H1 (cell line): ENCODE results near the gene ELAPOR1. TPM values are rescaled to one million over a fixed set of nuclear protein-coding genes. Genes with fewer than 3 reads are reported as not detected.

Experiments used
- ASH2L ChIP-seq: fragments of 200-600, 300-600 bp; sonication (generic); IDR thresholded peaks from one replicate; pipeline ENCODE4 v1.7.1; 2017; ENCODE audit warnings: low read length
- BACH1 ChIP-seq: IDR thresholded peaks from 2 replicates; pipeline ENCODE4 v1.6.1; 2012; ENCODE audit warnings: low read length, improper control_type of control experiment
- BRCA1 ChIP-seq: IDR thresholded peaks from 2 replicates; pipeline ENCODE4 v1.6.1; 2012; ENCODE audit warnings: low read depth, low read length, improper control_type of control experiment
- JUND ChIP-seq: IDR thresholded peaks from 2 replicates; pipeline ENCODE4 v1.6.1; 2011; ENCODE audit warnings: mild to moderate bottlenecking, improper control_type of control experiment, low read length
- KDM1A ChIP-seq: fragments of 200-600, 300-600 bp; sonication (generic); IDR thresholded peaks from 2 replicates; pipeline ENCODE4 v1.7.1; 2016; ENCODE audit warnings: mild to moderate bottlenecking, low read length, borderline replicate concordance
- KDM5A ChIP-seq: fragments of 200-600 bp; IDR thresholded peaks from 2 replicates; pipeline ENCODE4 v1.7.1; 2012; ENCODE audit warnings: mild to moderate bottlenecking, low read length, inconsistent platforms, mixed read lengths
- SUZ12 ChIP-seq: fragments of 200-600 bp; sonication (generic); IDR thresholded peaks from 2 replicates; pipeline ENCODE4 v1.6.1; 2012; ENCODE audit warnings: mild to moderate bottlenecking, inconsistent platforms, low read length, moderate library complexity, mixed read lengths
- YY1 ChIP-seq: IDR thresholded peaks from 2 replicates; pipeline ENCODE4 v1.6.1; 2011; ENCODE audit warnings: low read depth, mild to moderate bottlenecking, low read length
- polyA plus RNA-seq, 7 experiments: library from polyadenylated mRNA; depleted of rRNA in 3 of 7; stranded (reverse) in 5 of 7; unstranded in 2 of 7; fragments of >200 nt in 5 of 7; fragments of 200-250 nt in 2 of 7; gene quantifications; 1 replicate in 5 of 7; 2 replicates in 1 of 7; 4 replicates in 1 of 7; pipeline versions ENCODE4 v1.2.1 to v1.2.3, GENCODE V29; 2011 to 2013; ENCODE audit warnings: missing spikeins in 2 of 7, mixed read lengths in 2 of 7
- total RNA-seq: library from RNA; stranded (reverse); fragmentation: NEBNext Ultra II Directional; extraction: Animal tissue kit (Norgen Biotek cat#: 25700); gene quantifications from 2 replicates; pipeline ENCODE4 v1.2.1, GENCODE V29; 2021
- TF ChIP-seq, protein P1 (sequence below): fragments of 300-600 bp; sonication (generic); IDR thresholded peaks from 2 replicates; pipeline ENCODE4 v1.7.1; 2012; ENCODE audit warnings: low read length, moderate library complexity, mild to moderate bottlenecking, inconsistent platforms; ENCODE audit not compliant: insufficient replicate concordance

The ELAPOR1 gene
- total and polyA plus RNA-seq, 2 of the 8 experiments (the other 6 are each of a cell fraction or from before 2014, with no cell fraction given): 1.2 to 2.5 TPM

GRCh38 chr1:109075531-109076490 lies 38.1 kb upstream of the ELAPOR1 start, which contains the start of gene TAF13 (continued):
- TF ChIP-seq, protein P1, sequence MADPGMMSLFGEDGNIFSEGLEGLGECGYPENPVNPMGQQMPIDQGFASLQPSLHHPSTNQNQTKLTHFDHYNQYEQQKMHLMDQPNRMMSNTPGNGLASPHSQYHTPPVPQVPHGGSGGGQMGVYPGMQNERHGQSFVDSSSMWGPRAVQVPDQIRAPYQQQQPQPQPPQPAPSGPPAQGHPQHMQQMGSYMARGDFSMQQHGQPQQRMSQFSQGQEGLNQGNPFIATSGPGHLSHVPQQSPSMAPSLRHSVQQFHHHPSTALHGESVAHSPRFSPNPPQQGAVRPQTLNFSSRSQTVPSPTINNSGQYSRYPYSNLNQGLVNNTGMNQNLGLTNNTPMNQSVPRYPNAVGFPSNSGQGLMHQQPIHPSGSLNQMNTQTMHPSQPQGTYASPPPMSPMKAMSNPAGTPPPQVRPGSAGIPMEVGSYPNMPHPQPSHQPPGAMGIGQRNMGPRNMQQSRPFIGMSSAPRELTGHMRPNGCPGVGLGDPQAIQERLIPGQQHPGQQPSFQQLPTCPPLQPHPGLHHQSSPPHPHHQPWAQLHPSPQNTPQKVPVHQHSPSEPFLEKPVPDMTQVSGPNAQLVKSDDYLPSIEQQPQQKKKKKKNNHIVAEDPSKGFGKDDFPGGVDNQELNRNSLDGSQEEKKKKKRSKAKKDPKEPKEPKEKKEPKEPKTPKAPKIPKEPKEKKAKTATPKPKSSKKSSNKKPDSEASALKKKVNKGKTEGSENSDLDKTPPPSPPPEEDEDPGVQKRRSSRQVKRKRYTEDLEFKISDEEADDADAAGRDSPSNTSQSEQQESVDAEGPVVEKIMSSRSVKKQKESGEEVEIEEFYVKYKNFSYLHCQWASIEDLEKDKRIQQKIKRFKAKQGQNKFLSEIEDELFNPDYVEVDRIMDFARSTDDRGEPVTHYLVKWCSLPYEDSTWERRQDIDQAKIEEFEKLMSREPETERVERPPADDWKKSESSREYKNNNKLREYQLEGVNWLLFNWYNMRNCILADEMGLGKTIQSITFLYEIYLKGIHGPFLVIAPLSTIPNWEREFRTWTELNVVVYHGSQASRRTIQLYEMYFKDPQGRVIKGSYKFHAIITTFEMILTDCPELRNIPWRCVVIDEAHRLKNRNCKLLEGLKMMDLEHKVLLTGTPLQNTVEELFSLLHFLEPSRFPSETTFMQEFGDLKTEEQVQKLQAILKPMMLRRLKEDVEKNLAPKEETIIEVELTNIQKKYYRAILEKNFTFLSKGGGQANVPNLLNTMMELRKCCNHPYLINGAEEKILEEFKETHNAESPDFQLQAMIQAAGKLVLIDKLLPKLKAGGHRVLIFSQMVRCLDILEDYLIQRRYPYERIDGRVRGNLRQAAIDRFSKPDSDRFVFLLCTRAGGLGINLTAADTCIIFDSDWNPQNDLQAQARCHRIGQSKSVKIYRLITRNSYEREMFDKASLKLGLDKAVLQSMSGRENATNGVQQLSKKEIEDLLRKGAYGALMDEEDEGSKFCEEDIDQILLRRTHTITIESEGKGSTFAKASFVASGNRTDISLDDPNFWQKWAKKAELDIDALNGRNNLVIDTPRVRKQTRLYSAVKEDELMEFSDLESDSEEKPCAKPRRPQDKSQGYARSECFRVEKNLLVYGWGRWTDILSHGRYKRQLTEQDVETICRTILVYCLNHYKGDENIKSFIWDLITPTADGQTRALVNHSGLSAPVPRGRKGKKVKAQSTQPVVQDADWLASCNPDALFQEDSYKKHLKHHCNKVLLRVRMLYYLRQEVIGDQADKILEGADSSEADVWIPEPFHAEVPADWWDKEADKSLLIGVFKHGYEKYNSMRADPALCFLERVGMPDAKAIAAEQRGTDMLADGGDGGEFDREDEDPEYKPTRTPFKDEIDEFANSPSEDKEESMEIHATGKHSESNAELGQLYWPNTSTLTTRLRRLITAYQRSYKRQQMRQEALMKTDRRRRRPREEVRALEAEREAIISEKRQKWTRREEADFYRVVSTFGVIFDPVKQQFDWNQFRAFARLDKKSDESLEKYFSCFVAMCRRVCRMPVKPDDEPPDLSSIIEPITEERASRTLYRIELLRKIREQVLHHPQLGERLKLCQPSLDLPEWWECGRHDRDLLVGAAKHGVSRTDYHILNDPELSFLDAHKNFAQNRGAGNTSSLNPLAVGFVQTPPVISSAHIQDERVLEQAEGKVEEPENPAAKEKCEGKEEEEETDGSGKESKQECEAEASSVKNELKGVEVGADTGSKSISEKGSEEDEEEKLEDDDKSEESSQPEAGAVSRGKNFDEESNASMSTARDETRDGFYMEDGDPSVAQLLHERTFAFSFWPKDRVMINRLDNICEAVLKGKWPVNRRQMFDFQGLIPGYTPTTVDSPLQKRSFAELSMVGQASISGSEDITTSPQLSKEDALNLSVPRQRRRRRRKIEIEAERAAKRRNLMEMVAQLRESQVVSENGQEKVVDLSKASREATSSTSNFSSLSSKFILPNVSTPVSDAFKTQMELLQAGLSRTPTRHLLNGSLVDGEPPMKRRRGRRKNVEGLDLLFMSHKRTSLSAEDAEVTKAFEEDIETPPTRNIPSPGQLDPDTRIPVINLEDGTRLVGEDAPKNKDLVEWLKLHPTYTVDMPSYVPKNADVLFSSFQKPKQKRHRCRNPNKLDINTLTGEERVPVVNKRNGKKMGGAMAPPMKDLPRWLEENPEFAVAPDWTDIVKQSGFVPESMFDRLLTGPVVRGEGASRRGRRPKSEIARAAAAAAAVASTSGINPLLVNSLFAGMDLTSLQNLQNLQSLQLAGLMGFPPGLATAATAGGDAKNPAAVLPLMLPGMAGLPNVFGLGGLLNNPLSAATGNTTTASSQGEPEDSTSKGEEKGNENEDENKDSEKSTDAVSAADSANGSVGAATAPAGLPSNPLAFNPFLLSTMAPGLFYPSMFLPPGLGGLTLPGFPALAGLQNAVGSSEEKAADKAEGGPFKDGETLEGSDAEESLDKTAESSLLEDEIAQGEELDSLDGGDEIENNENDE: no peak
- TF ChIP-seq KDM5A (0 out of 2 replicates have a peak, but pooled peaks have one; percentile 30), SUZ12 (no peak), JUND (0 out of 2 replicates have a peak, but pooled peaks have one; percentile 24), KDM1A (no peak), BRCA1 (peak; percentile 82), BACH1 (no peak), YY1 (0 out of 2 replicates have a peak, but pooled peaks have one; percentile 47), ASH2L (peak; percentile 44)
